Esophagus muscularis mucosa (tissue), 4 donors: ENCODE data around the gene PHF11.

Experiments used
- CTCF ChIP-seq, 3 experiments: fragments of 200-600 bp in 2 of 3; fragments of 450-650 bp in 1 of 3; sonication (generic) in 2 of 3; IDR thresholded peaks; one replicate each; pipeline ENCODE4 v1.5.1; 2017 to 2019; ENCODE audit warnings: antibody characterized with exemption in 3 of 3, mild to moderate bottlenecking in 2 of 3, moderate library complexity in 1 of 3
- EP300 ChIP-seq: sonication (generic); formaldehyde crosslinking; IDR thresholded peaks from one replicate; pipeline ENCODE4 v1.6.1; 2017; ENCODE audit warnings: antibody characterized with exemption
- POLR2A ChIP-seq: fragments of 450-650 bp; IDR thresholded peaks from one replicate; pipeline ENCODE4 v1.6.1; 2017; ENCODE audit warnings: antibody characterized with exemption, moderate library complexity, mild to moderate bottlenecking, low read depth
- POLR2AphosphoS5 ChIP-seq, 2 donors: sonication (generic); formaldehyde crosslinking; IDR thresholded peaks; one replicate each; pipeline ENCODE4 v1.6.1; 2017; ENCODE audit warnings: antibody characterized with exemption in 2 of 2

DNA sequence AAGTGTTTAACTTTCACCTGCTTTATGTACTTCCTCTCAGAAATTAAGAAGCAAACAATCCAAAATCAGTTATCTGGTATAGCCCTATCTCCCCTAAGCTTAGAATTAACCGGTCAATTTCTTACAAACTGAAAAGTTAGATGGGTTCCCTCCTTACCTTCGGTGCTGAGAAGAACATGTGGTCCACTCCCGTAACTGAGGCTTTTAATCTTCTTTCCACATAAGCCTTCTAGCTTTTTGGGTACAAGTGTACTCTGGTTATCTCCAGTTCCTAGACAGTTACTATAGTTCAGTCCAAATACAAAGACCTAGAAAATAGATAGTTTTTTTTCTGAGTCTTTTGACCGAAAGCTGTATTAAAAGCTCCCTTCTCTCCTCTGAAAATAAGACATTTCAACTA, 70.7 kb downstream of the PHF11 start:
- TF ChIP-seq CTCF (IDR thresholded peaks at IDR 0.05) (no peak), POLR2AphosphoS5 (IDR thresholded peaks at IDR 0.05) (no peak), POLR2A (no peak), EP300 (no peak)
